Renal pelvis (tissue), 4 donors: ENCODE measurements around the gene TRAPPC12. TPM values are rescaled to one million over a fixed set of nuclear protein-coding genes. Genes with fewer than 3 reads are reported as not detected.

ENCODE experiments used
- DNase-seq: peaks from one replicate; pipeline ENCODE4 v3.0.0-alpha.2; 2013
- polyA plus RNA-seq, 3 donors: library from polyadenylated mRNA; unstranded; fragments of 120-200 nt; gene quantifications; one replicate each; pipeline ENCODE4 v1.2.1, GENCODE V29; 2013; ENCODE audit not compliant: insufficient read length in 3 of 3

TRAPPC12 gene
- polyA plus RNA-seq, 3 donors: 73.6 to 110 (median 95.8) TPM

DNA sequence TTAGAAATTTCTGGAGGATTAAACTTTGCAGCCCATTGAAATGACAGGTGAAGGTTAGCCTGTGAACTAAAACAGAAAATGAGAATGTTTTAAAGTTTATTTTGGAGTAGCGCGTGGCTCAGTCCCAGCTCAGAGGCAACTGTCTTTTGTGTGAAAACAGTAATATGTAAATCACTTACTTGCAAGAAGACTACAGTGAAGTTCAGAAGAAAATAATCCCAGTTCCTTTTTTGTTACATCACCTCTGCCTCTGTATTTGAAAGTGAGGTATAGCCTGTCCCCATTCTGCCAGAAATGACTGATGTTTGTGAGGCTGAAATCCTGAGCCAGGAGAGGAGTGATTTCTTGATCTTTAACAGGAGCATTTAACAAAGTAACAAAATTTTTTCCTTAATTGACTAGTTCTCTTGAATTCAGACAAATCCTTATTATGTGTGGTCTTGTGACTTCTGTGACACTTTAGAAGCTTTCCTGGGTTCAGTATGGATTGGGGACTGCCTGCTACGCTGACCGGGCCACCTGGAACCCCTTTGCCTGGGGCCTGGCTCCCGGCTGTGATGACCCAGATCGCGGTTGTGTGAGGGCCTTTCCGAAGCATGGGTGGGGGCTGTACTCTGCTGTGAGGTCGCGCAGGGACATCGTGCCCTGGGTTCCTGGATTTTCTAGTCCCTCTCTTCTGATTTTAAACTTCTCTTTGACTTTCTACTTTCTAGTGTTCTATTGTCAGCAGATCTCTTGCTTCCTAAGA, 24.3 kb downstream of the TRAPPC12 start:
- no peak for DNase-seq

DNA sequence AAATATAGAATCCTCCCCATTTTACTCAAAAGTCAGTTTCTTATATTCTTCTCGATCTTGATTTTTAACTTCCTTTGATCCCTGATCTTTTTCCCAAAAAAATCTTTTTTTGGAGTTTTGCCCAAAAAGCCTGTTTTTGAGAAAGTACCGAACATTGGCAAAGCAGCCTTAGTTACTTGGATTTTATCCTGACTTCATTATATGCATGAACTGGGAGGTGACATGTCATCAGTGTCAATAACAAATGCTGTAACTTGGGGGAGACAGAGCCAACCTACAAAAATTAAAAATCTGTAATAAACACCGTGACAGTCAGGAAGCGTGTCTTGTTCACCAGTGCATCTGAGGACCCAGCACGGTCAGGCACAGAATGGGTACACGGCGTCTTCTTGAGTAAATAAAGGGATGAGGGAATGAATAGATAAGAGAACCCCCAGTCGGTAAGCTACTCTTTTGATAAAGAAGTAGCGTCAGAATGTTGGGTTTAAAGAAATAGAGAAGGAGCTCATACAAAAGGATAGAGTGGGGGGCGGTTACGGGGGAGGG, 24.9 kb downstream of the TRAPPC12 start:
- DNase-seq: no peak

DNA sequence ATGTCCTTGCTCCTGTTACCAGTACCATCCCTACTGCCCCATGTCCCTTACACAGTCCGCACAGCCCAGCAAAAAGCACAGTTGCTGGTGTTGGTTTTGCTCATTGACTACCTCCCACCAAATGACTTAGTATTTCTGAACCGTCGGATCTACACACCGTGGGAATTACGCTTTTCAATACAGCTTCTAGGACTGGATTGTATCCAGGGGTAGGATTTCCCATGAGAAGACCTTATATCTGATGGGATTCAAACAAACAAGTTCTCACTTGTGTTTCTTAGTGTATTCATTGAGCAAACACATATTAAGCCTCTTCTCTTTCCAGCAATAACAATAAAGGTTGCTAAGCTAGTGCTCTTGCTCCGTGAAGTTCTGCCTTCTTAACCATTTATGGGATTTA, 25.8 kb downstream of the TRAPPC12 start:
- DNase-seq: no peak

DNA sequence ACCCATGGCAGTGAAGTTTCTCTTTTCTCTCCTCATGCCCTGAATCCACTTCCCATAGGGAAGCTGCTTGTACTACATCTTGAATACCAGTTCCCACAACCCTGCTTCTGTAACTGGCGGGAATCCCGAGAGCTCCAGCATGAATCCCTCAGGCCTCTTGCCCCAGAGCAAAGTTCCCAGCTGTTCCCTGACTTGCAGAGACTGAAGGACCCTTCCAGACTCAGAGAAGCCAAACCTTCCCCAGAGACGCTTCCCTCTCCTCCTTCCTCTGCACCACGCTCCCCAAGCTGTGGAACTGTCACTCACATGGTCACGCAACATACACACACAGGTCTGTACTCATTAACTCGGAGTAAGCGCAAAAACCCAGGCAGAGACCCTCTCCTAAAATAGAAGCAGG, 26.4 kb downstream of the TRAPPC12 start:
- DNase-seq: no peak

DNA sequence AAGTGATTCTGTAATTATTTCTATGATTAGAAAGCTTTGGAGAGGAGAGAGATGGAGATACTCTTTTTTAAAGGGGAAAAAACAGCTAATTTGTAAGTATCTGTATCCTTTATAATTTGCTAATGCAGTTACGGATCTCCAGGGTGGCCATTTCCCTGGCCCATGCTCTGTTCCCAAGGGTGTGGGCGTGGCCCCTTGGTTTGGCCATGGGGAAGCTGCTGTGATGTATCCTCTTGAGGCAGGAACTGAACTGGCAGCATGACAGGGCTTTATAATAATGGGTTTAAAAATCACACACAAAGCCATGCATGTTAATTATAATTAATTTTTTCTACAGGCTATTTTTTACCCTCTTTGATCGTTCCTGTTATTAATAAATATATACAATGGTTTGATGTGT, 27.0 kb downstream of the TRAPPC12 start:
- no peak for DNase-seq

GRCh38 chr2:3408781-3409180, 29.3 kb downstream of the TRAPPC12 start:
- no peak for DNase-seq

GRCh38 chr2:3409627-3410170, 30.2 kb downstream of the TRAPPC12 start:
- no peak for DNase-seq

DNA sequence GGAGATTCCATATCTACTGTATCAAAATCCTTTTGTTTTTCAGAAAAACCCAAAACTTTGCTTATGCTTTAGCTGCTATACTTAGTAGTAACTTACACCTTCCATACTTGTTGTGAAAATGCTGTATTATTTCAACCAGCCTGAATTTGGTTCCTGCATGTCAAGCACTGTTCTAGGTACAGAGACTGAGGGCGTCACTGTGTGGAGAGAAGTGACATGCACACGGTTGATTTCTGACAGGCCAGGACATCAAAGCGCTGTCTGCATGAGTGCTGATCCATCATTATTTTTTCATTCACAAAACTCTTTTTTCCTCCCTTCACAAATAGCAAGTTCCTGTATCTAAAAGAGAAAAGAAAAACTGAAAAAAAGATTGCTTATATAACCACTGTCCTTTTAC, 31.6 kb downstream of the TRAPPC12 start:
- DNase-seq: no peak

DNA sequence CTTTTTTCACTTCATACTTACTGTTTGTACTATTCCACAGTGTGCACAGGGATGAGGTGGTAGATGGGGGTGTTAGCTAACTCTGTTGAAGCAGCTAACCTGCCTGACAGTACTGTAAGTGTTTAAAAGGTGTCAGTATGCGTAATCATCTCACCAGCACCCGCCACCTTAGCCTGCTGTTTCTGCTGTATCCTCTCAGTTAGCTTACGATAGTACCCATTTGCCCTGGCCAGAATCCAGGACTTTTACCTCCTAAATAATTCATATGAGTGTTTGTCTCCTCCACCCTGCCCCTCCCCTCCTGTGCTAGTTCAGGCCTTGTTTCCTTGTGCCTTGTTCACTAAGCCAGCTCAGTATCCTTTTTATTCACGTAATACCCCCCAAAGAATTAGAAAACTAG, 34.2 kb downstream of the TRAPPC12 start:
- no peak for DNase-seq

DNA sequence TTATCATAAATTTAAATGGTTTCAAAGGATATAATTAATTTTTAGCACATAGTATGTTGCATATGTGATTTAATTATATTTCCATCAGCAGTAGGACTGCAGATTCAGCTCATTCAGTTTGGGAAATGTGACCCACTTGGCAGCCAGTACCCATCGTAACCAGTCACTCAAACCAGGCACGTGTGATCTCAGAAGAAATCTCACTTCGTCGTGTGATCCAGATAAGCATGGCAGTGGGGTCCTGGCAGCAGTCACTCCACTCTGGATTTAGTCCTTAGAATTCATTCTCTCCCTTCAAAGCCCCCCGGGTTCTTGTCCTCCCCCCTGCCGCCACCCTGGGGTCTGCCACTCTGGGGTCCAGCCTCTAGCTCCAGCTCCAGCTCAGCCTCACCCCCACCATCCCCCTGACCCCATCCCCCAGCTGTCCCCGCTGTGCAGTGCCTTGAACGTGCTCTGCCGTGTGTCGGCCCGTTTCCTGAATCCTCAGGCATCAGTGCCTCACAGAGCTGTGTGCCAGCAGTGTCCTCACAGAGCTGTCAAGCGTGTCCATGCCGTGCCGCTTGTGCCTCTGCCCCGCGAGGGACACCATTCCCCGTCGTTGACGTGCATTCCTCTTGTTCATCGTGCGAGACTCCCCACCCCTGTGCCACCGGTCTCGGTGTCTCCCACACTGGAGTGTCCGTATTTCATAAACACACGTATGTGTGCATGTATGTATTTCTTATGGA, 34.8 kb downstream of the TRAPPC12 start:
- no peak for DNase-seq

- DNase-seq: no peak
These were observed 39.4 kb downstream of the TRAPPC12 start for GRCh38 chr2:3418766-3419404.

DNA sequence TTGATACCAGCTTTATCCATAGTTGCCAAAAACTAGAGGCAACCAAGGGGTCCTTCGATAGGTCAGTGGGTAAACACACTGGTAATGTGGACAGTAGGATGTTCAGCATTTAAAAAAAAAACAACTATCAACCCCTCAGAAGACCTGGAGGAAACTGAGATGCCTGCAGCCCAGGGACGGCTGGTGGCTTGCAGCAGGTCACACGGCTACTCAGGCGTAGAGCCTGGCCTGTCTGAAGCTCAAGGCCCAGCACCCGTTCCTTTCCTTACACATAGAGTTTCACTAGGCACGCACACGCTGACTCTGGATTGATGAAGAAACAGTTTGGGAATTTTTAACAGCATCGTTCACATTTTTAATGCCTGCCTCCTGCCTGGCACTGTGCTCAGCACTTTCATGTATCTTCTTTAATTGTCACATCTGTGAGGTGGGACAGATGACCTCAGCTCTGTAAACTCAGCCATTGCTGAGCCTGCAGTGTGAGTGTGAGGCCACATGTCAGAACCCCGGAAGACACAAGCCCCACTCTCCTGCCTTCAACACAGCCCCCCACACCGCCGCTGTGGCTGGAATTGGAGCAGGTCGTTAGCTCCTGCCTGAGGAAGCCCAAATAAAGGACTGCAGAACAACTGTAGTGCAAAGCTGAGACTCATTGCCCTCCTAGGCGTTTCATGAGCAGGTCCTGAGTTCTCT, 40.7 kb downstream of the TRAPPC12 start:
- no peak for DNase-seq

GRCh38 chr2:3420769-3421397, 41.4 kb downstream of the TRAPPC12 start:
- DNase-seq: no peak

GRCh38 chr2:3421580-3421979, 42.1 kb downstream of the TRAPPC12 start:
- no peak for DNase-seq

- no peak for DNase-seq
These were observed 42.8 kb downstream of the TRAPPC12 start for GRCh38 chr2:3422161-3422779.

DNA sequence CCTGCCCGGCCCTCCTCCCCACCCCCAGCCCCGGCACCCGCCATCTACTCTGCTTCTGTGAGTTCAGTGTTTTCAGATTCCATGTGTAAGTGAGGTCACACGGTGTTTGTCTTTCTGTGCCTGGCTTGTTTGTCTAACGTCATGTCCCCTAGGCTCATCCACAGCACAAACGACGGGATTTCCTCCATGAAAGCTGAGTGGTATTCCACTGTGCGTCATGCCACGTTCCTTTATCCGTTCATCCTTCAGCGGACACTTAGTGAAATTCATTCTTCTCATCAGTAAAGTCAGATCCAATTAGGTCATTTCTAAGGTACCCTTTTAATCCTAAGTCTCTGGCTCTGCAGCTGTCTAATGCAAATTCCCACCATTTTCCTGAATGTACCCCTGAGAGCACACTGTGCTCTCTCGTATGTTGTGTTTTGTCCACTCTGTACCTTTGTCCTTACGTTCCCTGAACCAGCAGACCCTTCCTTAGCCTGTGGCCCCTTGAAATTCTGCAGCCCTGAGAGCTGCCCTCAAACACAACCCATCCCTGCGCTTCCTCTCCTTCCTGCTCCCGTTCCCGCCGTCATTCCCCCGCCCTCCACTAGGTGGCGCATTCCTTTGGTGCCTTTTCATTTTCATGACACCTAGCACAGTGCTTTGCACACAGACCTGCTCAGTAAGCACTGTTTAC, 44.1 kb downstream of the TRAPPC12 start:
- no peak for DNase-seq

DNA sequence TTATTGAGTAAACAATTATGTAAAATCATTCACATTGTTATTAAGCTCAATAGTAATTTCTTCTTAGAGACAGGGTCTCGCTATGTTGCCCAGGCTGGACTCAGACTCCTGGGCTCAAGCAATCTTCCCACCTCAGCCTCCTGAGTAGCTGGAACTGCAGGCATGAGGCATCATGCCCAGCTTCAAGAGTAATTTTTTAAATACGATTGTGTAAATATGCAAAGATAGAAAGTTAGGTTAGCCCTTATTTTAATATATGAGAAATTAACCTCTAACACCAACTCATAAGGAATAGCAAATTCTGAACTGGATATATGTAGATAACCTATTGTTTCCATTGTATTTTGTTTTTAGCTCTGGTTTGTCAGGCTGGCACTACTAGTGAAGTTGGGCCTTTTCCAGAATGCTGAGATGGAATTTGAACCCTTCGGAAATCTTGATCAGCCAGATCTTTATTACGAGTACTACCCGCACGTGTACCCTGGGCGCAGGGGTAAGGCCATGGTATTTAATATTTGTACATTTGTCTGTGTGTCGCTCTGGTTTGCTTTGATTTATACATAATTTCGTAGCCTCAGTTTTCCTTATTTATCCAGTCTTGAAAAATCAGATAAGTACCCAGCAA, 44.8 kb downstream of the TRAPPC12 start:
- no peak for DNase-seq

DNA sequence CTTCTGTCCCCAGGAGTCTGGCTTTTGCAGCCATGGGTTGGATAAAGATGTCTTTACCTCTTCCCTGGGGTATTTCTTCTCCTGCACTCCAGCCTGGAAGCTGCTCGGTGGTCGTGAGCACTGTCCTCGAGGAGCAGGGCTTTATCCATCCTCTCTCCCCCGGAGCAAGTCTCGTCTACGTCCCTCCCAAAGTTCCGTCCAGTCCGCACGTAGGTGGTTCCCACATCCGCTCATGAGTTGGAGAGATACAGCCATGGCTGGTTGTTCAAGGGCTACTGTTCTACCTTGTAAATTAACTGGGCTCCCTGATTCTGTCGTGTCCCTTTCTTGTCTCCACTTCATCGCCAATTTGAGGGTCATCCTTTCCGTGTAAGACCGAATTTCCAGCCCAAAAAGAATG, 47.1 kb downstream of the TRAPPC12 start:
- no peak for DNase-seq

DNA sequence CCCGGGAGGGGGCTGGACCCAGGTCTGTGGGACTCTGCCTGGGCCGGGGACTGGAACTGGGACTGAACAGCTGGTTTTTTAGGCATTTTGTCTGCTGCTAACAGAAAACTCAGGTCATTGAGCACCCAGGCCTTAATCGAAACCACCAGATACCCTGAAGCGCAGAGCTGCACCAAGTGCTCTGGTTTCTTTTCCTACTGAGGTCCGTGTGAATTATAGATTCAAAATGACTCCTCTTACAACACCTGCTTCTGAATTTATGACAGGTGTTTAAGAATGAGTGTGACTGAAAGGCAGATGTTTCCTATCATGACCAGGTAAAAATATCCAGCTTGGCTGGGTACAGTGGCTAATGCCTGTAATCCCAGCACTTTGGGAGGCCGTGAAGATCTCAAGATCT, 47.8 kb downstream of the TRAPPC12 start:
- no peak for DNase-seq

DNA sequence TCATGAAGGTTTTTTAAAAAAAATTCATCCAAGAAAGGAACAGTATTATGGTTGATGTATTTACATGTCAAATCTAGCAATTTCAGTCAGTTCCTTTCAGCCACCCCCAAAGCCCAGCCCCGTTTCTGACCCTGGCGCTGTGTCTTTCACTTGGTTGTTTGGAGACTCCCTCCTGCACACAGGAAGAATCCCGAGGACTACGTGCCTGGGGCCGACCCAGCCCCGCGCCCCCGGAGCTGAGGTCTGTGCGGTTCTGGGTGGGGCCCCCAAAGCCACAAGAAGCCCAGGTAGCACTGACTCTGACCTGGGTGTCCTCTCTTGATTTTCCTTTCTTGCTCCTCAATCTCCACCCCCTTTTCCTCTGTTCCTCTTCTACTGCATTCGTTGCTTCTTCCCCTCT, 49.1 kb downstream of the TRAPPC12 start:
- no peak for DNase-seq
